ENCODE measurements around the gene CENPM.
"Not testable (repeated sequence)": the region's sequence is repeated elsewhere in the genome, so short reads cannot be mapped to it uniquely, and the experiment has no call there.

CENPM gene

DNA sequence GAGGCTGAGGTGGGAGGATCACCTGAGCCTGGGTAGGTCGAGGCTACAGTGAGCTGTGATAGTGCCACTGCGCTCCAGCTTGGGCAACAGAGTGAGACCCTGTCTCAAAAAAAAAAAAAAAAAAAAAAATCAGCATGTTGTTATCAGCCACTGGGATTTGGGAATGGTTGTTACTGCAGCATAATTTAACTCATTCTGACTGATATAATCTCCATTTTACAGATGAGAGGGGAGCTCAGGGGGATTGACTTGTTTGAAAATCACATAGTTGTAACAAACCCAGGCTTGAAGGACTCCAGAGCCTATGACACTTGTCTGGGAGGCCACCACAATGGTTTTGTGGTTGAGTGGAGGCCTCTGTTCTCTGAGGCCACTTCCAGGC, 19.3 kb upstream of the CENPM start:
- DNase-seq = no peak

DNA sequence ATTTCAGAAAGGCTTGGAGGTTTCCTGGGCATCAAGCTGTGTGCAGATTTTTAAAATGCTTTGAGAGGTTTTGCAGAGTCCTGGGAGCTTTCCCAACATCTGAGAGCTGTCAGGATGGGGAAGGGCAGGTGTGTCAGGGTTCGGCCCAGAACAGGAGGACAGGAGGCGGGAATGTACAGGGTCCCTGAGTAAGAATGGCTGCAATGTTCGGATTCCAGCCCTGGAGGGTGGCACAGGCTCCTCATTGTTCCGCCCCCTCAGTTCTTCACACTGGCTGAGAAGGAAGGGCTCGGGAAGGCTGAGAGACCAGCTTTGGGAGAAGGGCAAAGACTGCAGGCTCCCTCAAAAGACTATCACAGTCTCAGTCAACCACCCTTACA, 17.1 kb upstream of the CENPM start:
- no peak for DNase-seq

DNA sequence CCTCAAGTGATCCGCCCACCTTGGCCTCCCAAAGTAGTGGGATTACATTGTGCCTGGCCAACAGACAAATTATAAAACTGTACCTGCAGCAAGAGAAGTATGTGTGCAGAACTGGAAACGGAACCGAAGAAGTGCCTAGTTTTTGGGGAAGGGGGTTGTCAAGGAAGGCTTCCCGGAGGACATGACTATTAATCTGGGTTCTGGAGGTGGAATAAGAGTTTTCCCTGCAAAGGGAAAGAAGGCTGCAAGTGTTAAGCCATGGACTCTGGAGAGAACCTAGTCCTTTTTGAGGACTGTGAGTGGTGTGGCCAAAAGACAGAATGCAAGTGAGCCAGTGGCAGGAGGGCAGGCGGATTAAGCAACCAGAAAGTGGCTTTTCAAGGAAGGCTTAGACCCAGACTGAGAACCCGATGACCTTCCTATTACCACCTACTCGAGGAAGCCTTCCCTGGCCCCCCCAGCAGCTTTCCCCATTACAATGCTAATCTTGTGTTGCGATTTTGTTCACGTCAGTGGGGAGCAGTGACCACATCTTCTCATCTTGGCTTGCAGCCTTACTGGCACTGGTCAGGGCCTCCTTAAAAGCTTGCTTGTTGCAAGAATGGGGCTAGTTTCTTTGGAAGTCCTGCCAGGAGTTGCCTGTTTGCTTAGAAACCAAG, 16.6 kb upstream of the CENPM start:
- no peak for DNase-seq

DNA sequence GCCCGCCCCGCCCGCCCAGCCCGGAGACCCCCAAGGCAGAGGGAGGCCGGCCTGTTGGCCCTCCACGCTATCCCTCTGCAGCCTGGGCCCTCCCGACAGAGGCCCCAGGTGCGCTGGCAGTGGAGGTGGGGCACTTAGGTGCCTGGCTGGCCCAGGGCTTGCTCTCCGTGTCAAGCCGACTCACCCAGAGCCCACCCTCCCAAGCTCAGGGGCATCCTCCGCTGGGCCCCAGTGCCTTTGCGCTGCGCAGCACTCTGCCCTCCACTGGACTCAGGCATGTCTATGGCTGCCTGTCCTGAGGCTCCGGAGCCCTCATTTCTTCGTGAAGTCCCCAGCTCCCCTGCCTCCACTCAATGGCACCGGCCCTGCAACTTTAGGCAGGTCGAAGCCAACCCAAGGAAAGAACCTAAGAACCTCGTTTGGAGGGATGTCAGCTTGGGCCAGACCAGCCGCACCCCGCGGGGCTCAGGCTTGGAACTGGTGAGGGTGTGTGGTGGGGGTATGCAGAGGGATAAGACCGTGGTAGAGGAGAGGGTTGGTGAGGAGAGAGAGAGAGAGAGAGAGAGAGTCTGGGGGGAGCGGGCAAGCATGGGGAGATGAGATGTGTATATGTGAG, 11.1 kb upstream of the CENPM start:
- DNase-seq = no peak

DNA sequence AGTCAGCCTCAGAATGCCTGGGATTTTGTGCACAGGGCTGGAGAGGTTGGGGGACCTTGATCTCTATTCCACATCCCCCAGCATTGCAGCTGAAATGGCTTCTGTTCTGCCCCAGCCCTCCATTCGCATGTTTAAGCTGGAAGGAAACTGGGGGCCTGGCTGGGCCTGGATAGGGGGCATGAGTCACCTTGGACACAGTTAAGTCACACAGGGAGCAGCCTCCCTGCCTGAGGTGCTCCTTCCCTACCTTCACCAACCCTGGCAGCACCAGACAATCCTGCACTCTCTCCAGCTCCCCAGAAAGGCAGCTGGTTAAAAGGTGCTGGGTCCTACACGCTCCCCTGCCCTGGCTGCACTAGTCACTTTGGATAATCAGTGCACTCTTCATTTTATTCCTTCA, 5.8 kb upstream of the CENPM start:
- DNase-seq = no peak

GRCh38 chr22:41951898-41952474, 5.0 kb upstream of the CENPM start, which contains the start of gene SMIM45:
Gene SMIM45 (plus strand): TSS chr22:41952150.
- no peak for DNase-seq

DNA sequence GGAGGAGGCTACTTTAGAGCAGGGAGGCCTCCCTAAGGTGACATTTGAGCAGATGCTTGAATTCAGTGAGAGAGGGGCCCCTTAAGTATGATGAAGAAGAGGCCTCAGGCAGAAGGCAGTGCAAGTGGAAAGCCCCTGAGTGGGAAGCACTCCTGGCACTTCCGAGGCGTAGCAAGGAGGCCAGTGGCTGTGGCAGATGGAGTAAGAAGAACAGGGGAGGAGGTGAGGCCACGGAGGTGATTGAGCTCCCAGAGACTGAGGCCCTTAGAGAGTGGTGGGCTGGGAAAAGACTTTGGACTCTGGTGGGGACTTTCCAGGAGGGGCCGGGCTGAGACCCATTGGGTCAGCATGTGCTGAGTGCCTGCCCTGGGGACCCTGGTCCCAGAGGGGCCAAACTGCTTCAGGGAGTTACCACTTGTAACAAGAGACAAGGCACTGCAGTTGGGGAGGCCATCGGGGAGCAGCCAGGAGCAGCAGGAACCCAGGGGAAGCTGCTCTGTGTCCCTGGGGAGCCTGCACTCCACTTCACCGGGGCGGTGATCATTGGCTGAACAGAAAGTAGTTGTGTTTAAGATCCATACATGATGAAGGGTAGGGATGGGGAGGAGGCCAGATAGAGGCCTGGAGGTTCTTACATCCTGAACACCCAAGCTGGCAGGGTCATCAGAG, 2.5 kb upstream of the CENPM start:
- DNase-seq = no peak

- not testable (repeated sequence) for DNase-seq
These were observed 2.0 kb upstream of the CENPM start for GRCh38 chr22:41948928-41949296.

DNA sequence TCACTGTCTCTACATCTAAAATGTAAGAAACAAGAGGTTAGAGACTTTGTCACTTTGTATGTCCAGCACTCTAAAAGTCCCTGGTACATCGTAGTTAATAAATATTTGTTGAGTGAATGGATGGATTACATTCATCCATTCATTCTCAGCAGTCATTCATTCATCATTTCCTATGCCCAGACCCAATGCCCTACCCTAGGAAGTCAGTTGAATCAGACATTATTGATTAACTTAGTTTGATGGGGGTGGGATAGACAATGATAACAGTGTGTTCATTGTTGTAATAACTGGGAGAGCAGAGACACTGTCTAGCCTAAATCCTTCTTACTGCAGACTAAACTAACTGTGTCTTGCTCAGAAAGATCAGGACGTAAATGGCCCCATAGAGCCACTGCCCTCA, 1.2 kb upstream of the CENPM start:
- no peak for DNase-seq

DNA sequence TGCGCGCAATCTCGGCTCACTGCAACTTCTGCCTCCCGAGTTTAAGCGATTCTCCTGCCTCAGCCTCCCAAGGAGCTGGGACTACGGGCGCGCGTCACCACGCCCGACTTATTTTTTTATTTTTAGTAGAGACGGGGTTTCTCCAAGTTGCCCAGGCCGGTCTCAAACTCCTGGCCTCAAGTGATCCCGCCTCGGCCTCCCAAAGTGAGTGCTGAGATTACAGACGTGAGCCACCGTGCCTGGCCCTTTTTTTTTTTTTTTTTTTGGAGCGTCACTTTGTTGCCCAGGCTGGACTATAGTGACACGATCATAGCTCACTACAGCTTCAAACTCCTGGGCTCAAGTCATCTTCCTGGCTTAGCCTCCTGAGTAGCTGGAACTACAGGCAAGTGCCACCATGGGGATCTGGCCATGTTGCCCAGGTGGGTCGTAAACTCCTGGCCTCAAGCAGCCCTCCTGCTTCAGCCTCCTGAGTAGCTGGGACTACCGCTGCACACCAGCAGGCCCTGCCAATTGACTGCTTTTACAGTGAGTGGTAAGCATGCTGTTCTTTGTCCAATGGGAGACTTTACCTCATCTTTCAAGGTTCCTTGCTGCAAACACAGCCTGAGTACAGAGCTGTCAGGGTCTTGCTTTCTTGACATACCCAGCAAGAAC, 600 bp upstream of the CENPM start:
- DNase-seq = no peak

- DNase-seq = no peak
These were observed 3.2 kb downstream of the CENPM start for GRCh38 chr22:41943661-41944209.

GRCh38 chr22:41940832-41941765, 5.9 kb downstream of the CENPM start:
- no peak for DNase-seq

DNA sequence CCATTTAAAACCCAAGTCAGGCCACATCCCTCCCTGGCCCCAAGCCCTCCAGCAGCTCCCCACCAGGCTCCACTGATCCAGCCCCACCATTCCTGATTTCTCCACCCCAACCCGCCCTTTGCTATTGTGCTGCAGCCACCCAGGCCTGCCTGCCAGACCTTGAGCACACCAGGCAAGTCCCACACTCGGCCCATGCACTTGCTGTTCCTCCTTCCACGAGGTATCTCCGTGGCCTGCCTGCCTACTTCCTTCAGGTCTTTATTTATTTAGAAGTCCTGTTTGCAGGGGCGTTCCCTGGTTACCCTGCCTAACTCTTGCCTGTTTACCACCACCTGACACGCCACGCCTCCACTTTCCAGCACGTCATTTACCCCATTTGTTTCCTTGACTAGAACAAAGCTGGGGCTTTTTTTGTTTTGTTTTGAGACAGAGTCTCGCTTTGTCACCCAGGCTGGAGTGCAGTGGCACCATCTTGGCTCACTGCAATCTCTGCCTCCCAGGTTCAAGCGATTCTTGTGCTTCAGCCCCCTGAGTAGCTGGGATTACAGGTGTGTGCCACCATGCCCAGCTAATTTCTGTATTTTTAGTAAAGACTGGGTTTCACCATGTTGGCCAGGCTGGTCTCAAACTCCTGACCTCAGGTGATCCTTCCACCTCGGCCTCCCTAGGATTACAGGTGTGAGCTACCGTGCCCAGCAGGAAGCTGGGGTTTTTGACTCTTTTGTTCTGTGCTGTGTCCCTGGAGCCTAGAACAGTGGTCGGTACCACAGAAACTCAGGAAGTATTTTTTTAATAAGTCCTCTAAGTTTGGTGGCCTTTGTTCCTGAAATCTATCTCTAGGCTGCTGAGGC, 6.7 kb downstream of the CENPM start:
- DNase-seq = no peak

- no peak for DNase-seq
These were observed 10.1 kb downstream of the CENPM start for GRCh38 chr22:41936894-41937169.

- no peak for DNase-seq
These were observed 11.4 kb downstream of the CENPM start for GRCh38 chr22:41935509-41935908.

DNA sequence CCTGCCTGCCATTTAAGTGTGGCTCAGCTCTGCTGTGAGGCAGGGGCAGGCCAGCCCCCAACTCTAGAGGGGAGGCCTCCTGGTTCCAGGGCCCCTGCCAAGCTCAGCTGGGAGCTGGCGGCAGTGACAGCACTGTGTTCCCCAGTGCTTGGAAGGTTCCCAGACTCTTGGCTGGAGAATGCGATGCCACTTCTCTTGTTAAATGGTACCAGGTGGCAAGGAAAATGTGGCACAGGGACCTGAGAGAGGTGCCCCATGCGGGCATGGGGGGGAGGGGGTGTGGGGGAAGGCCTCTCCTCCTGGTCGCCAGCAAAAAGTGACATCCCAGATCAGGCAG, 12.0 kb downstream of the CENPM start:
- no peak for DNase-seq

GRCh38 chr22:41934284-41935014, 12.5 kb downstream of the CENPM start:
- DNase-seq = no peak

- DNase-seq = no peak
These were observed 13.4 kb downstream of the CENPM start for GRCh38 chr22:41933411-41934177.

DNA sequence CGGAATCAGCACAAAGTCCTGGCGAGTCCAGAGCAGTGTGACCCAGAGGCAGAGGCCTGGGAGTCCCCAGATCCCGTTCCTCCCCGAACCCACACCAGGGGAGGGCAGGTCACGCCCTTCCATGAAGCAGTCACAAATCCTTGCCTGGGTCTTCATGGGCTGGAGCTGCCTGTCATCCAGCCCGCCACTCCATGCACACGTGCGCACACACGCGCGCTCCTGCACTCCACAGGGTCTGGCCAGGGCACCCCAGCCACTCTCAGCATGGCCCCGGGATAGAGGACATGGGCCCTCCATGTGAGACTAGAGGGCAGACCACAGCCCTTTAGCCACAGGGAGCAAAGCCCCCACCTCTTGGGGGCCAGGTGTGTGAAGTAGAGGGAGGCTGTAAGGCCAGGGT, 14.6 kb downstream of the CENPM start:
- DNase-seq = no peak

DNA sequence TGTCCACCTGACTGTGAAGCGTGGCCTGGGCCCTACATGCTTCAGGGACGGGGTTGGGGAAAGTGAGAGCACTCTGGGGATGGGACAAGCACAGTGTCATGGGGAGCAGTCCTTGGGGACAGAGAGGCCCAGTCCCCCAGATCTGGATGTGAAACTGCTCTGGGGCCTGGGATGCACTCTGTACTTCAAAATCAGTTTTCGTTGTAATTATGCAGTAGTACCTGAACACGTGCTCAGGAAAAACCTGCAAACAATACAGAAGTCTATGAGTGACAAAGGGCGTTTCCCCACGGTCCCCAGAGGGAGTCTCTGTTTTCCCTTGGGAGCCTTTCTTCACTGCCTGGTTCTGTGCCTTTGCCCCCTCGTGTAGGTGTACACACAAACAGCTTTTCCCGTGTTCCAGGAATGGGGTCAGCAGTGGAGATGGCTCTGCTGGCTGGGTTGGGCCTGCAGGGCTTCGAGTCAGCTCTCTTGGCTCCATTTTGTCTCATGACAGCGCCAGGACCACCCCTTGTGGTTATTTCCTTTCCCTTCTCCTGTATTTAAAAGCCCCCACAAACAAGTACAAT, 15.2 kb downstream of the CENPM start:
- DNase-seq = no peak

All from NCI-H187 (cell line).